GM12878 (cell line): ENCODE results near the gene SIGLEC5. TPM values are rescaled to one million over a fixed set of nuclear protein-coding genes. Genes with fewer than 3 reads are reported as not detected.

Experiments used
- ATAC-seq: fragments of 200-7000 bp; cut with Tn5 transposase; 3 replicates; pipeline ENCODE4 v1.9.1; 2020; ENCODE audit warnings: mild to moderate bottlenecking, moderate library complexity
- BruUV-seq: library from RNA; stranded (reverse); fragments of 400-500 nt; replicated peaks from 2 replicates; lab custom pipeline; 2021; lab: Mats Ljungman, UMichigan
- CTCF ChIA-PET: fragments of 300-600 bp; sonication (Branson Sonifier 250); formaldehyde crosslinking; extraction: SDS; loops from one replicate; lab custom pipeline; 2021; ENCODE audit warnings: inconsistent platforms; lab: Yijun Ruan, JAX
- POLR2A ChIA-PET: fragments of 350-600 bp; formaldehyde crosslinking; extraction: SDS; loops from one replicate; lab custom pipeline; 2021; ENCODE audit warnings: inconsistent platforms; lab: Charles Lee
- RAD21 ChIA-PET: fragments of 300-600 bp; sonication (Branson Sonifier 250); formaldehyde crosslinking; loops from one replicate; lab custom pipeline; 2023; ENCODE audit warnings: antibody characterized with exemption; ENCODE audit not compliant: unreplicated experiment; lab: Charles Lee
- SMC1A ChIA-PET: fragments of 300-600 bp; sonication (Branson Sonifier 250); formaldehyde crosslinking; loops from one replicate; lab custom pipeline; 2023; ENCODE audit not compliant: unreplicated experiment, uncharacterized antibody; lab: Charles Lee
- DNase-seq: peaks from one replicate; pipeline ENCODE4 v3.0.0-alpha.2; 2011; ENCODE audit warnings: low read depth, low spot score
- FAIRE-seq: peaks from 3 replicates; lab custom pipeline; 2011; peaks lifted over from hg19 to GRCh38; lab: Jason Lieb, UNC
- H2AFZ ChIP-seq: 2 replicates; pipeline ENCODE4 v1.6.0; 2011; ENCODE audit warnings: low read depth, low read length, control low read depth; ENCODE audit not compliant: control insufficient read depth
- H3K27ac ChIP-seq: 2 replicates; pipeline ENCODE4 v1.5.1; 2011; ENCODE audit warnings: control low read depth; ENCODE audit not compliant: control insufficient read depth, insufficient read depth
- H3K27me3 ChIP-seq, 2 experiments: replicated peaks in 1 of 2; 2 replicates each; pipeline versions ENCODE4 v1.6.0 to v1.6.1; 2011; ENCODE audit warnings: low read length in 1 of 2; ENCODE audit not compliant: control insufficient read depth in 2 of 2, insufficient read depth in 2 of 2
- H3K36me3 ChIP-seq, 2 experiments: 2 replicates each; pipeline ENCODE4 v1.5.1; 2011; ENCODE audit warnings: low read length in 1 of 2; ENCODE audit not compliant: control insufficient read depth in 2 of 2, insufficient read depth in 2 of 2
- H3K4me1 ChIP-seq: 2 replicates; pipeline ENCODE4 v1.6.1; 2011; ENCODE audit warnings: mild to moderate bottlenecking, low read length, moderate library complexity, mixed read lengths; ENCODE audit not compliant: control insufficient read depth, insufficient read depth
- H3K4me2 ChIP-seq: 2 replicates; pipeline ENCODE4 v1.6.0; 2011; ENCODE audit warnings: control low read depth; ENCODE audit not compliant: control insufficient read depth, insufficient read depth
- H3K4me3 ChIP-seq: fragments of 200-600 bp; sonication (generic); 2 replicates; pipeline ENCODE4 v1.5.1; 2016
- H3K79me2 ChIP-seq: 2 replicates; pipeline ENCODE4 v1.6.0; 2011; ENCODE audit warnings: low read length; ENCODE audit not compliant: control insufficient read depth, insufficient read depth
- H3K9ac ChIP-seq: 2 replicates; pipeline ENCODE4 v1.8.0; 2011; ENCODE audit warnings: low read length, control low read depth, mixed read lengths; ENCODE audit not compliant: control insufficient read depth, insufficient read depth
- H3K9me3 ChIP-seq: replicated peaks from 3 replicates; pipeline ENCODE4 v1.5.1; 2011; ENCODE audit warnings: mild to moderate bottlenecking, low read length; ENCODE audit not compliant: control insufficient read depth, insufficient read depth
- H4K20me1 ChIP-seq: 2 replicates; pipeline ENCODE4 v1.6.0; 2011; ENCODE audit not compliant: control insufficient read depth, insufficient read depth
- ATF2 ChIP-seq: IDR thresholded peaks from 2 replicates; pipeline ENCODE4 v1.6.1; 2012; ENCODE audit warnings: low read length, inconsistent platforms
- NFYB ChIP-seq: IDR thresholded peaks from 2 replicates; pipeline ENCODE4 v1.6.1; 2011; ENCODE audit warnings: low read depth, mild to moderate bottlenecking, low read length, improper control_type of control experiment, moderate library complexity; ENCODE audit not compliant: insufficient read depth
- POLR2AphosphoS5 ChIP-seq: IDR thresholded peaks from 2 replicates; pipeline ENCODE4 v1.6.1; 2011; ENCODE audit warnings: mild to moderate bottlenecking, low read length, inconsistent platforms
- PRDM15 ChIP-seq: fragments of 450-650 bp; formaldehyde crosslinking; IDR thresholded peaks from 2 replicates; pipeline ENCODE4 v1.4.0; 2020; ENCODE audit warnings: mild to moderate bottlenecking, moderate library complexity
- RB1 ChIP-seq: fragments of 450-650 bp; formaldehyde crosslinking; IDR thresholded peaks from 2 replicates; pipeline ENCODE4 v1.6.1; 2017; ENCODE audit warnings: mild to moderate bottlenecking, borderline replicate concordance
- SPI1 ChIP-seq: IDR thresholded peaks from 2 replicates; pipeline ENCODE4 v1.6.1; 2011; ENCODE audit warnings: low read depth, mild to moderate bottlenecking, low read length, moderate library complexity, borderline replicate concordance; ENCODE audit not compliant: insufficient read depth
- TCF7 ChIP-seq: IDR thresholded peaks from 2 replicates; pipeline ENCODE4 v1.6.1; 2014; ENCODE audit warnings: antibody characterized with exemption, borderline replicate concordance
- ZBTB40 ChIP-seq: fragments of 450-650 bp; IDR thresholded peaks from 2 replicates; pipeline ENCODE4 v1.6.1; 2016; ENCODE audit warnings: mild to moderate bottlenecking, moderate library complexity, borderline replicate concordance
- WGBS: methylation state at CpG from one replicate; pipeline ENCODE4 v1.1.6; 2016; ENCODE audit warnings: low lambda C conversion rate; ENCODE audit not compliant: insufficient replicate concordance, insufficient coverage; ENCODE audit errors: missing lambda C conversion rate; 5-methylcytosine and 5-hydroxymethylcytosine counted together
- in situ Hi-C: fragments of 300-500 bp; cut with MboI; formaldehyde crosslinking; loops from 9 replicates; pipeline ENCODE4 v1.14.3; 2018; ENCODE audit warnings: mixed read lengths
- intact Hi-C: fragments of 100-400 bp; cut with micrococcal nuclease; formaldehyde crosslinking; loops from one replicate; pipeline ENCODE4 v1.14.2; 2022; ENCODE audit not compliant: unreplicated experiment
- polyA plus RNA-seq, 11 experiments: library from polyadenylated mRNA; depleted of rRNA in 4 of 11; unstranded in 6 of 11; stranded (reverse) in 5 of 11; fragments of >200 nt; fragmentation: Nextera tagmentation in 4 of 11; fragmentation: Illumina TruSeq in 1 of 11; extraction: Ambion mirVana in 4 of 11; extraction: Trizol in 1 of 11; gene quantifications; 1 replicate in 1 of 11; 2 replicates in 10 of 11; pipeline versions ENCODE4 v1.2.1 to v1.2.3, GENCODE V29; 2011 to 2016; ENCODE audit warnings: inconsistent platforms in 2 of 11, missing spikeins in 2 of 11, low read depth in 1 of 11
- total RNA-seq, 4 experiments: library from RNA; depleted of rRNA in 3 of 4; stranded (reverse); fragments of >200 nt in 3 of 4; fragmentation: Illumina TruSeq in 1 of 4; extraction: Trizol in 1 of 4; gene quantifications; 2 replicates each; pipeline versions ENCODE4 v1.2.1 to v1.2.3, GENCODE V29; 2013 to 2021

The SIGLEC5 gene
- total and polyA plus RNA-seq, 10 of the 15 experiments (the other 5 are each of a cell fraction or from before 2014, with no cell fraction given), result 0.05 to 2.5 (median 1.4) TPM; not detected in 1

- Histone ChIP-seq H3K4me3 (no peak overlapping the region), H3K4me1 (peaks cover under 1% of the 10 kb centered on the region), H3K27me3 (no peaks in the 10 kb centered on the region), H2AFZ (no peak overlapping the region), H3K4me2 (no peak overlapping the region), H3K9ac (no peak overlapping the region), H3K36me3 (no peaks in the 10 kb centered on the region), H3K27ac (no peak overlapping the region), H4K20me1 (no peaks in the 10 kb centered on the region), H3K9me3 (no peaks in the 10 kb centered on the region; the same call in 2 of the 3 replicates), H3K79me2 (no peaks in the 10 kb centered on the region)
- intact Hi-C loops (no loop called here), in situ Hi-C loops (no loop called here)
- WGBS, result 0% methylated on average over 2 of the region's 2 CpGs
- ATAC-seq, result no peak
- POLR2A ChIA-PET, result no interaction called here
- BruUV-seq, result no TSS peak
- SMC1A ChIA-PET, result no interaction called here
- no peak for FAIRE-seq
- no peak for DNase-seq
- RAD21 ChIA-PET, result interaction anchor here (0.9 kb wide), 1 partner anchor 31 kb away, joined by 3 read pairs; no protein-coding TSS in a partner anchor
- CTCF ChIA-PET, result interaction anchor here (0.7 kb wide), 1 partner anchor 1015 kb away, joined by 3 read pairs; no protein-coding TSS in a partner anchor
- peak; percentile 85 for TF ChIP-seq ZBTB40
- TF ChIP-seq SPI1, result peak; percentile 48; the same call in 1 of the 2 replicates
- TF ChIP-seq TCF7, result no peak
- no peak for TF ChIP-seq POLR2AphosphoS5
- TF ChIP-seq ATF2, result no peak
- TF ChIP-seq RB1, result no peak
- TF ChIP-seq NFYB, result no peak
- no peak for TF ChIP-seq PRDM15
Measured at GRCh38 chr19:51626675-51627074, 3.5 kb downstream of the SIGLEC5 start.
